ENCODE results near the gene SPDYE4. TPM values are rescaled to one million over a fixed set of nuclear protein-coding genes. Genes with fewer than 3 reads are reported as not detected.

Gene SPDYE4
- polyA plus RNA-seq, 10 donors: 0.62 TPM; not detected in 9

DNA sequence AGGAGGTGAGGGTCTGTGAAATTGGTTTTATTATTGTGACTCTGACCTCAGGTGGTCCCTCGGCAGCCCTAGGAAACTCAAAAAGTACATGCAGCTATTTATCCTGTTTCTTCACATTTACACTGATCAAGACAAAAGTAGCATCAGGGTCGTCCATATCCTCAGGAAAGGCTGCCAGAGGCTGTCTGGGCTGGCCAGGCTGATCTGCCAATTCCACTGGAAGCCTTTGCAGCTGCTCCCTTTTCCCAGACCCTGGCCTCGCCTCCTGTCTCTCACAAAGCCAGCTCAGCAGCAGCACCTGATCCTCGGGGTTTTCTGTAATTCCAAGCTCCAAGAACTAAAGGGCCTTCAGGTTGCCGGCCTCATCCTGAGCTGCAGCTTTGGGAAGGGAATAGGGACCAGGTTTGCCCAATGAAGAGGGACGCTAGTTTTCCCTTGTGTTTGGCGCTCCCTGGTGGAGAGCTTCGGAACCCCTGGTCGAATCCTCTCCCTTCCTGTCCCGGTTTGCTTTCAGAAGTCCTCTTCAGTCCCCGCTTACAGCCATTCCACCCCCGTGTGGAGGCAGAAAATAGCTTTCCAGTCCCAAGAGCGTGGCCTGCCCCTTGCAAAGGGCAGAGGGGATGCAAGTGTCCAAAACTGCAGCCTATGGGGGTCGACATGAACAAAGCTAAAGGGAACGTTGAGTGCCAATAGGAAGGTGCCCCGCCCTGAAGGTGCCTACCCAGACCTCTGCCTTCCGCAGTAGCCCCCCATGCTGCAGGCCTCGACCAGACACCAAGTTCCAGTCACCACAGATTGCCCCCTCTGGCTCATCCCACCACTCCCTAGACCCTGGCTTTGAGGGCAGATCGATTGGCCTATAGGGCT is 27.4 kb upstream of the SPDYE4 start:
- DNase-seq: peak; percentile 53 to 87 (median 80)

DNA sequence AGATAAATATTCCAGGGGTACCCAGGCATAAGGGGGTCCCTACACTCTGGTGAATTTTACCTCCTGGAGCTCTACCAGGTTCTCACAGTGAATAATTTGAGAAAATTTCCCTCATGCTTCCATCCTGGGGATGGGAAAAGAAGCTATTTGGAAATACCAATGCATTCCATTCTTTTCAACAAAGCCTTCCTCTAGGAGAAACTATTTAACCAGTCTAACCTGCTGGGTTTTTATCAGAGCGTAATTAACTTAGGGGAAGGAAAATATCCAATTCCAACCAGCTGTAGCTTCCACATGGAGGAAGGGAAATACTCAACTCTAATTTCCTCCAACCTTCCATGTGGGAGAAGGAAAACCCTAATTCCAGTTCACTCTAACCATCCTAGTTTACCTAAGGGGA is 23.8 kb upstream of the SPDYE4 start:
- no peak for DNase-seq

DNA sequence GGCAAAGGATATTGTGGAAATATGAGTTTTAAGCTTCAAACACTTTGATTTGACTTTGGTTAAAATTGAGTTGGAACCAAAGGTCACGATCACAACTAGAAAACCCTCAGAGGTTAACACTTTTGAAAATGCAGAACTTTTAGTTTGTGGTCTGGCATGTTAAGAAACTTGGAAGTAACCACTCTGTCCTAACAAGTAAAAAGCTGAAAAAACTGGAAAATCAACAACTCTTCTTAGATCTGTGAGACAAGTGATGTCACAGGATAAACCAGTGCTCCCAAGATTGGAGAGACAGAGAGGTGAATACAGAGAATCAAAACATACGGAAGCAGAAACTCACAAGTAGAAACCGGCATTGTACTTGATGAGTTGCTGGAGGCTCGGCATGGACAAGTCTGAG is 23.4 kb upstream of the SPDYE4 start:
- no peak for DNase-seq

DNA sequence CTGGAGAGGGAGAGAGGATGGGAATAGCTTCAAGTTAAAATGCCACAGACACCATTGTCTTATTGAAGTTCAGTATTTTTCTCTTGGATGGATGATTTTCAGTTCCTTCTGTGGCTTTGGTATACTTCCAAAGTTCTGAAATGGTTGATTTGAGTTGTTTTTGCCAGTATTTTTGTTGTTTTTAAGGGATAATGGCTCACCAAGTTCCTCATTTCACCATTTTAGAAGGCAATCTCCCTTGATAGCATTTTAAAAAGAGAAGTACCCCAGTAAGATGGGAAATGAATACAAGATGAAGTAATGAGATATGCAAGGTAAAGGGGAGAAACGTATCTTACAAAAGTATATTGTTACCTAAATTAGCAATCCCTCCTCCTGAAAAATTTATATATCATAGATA is 18.5 kb upstream of the SPDYE4 start:
- no peak for DNase-seq

DNA sequence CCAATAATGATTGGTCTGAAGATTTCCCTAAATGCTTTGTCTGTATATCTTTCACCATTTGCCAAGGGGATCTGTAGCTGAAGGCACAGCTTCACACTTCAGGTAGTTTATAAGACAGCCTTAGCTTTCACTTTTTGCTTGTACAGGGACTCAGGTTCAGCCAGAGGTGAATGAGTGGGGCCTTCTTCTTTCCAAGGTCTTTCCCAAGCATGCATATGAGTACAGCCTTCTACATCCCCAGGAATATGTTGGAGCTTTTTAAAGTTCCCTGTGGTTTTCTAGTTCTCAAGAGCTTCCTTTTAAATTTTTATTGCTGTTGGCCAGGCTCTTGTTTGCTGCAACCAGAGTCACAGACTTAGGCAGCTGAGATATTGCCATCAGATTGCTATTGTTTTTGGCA is 17.9 kb upstream of the SPDYE4 start:
- DNase-seq: peak in 1 of 3 donors; percentile 19

DNA sequence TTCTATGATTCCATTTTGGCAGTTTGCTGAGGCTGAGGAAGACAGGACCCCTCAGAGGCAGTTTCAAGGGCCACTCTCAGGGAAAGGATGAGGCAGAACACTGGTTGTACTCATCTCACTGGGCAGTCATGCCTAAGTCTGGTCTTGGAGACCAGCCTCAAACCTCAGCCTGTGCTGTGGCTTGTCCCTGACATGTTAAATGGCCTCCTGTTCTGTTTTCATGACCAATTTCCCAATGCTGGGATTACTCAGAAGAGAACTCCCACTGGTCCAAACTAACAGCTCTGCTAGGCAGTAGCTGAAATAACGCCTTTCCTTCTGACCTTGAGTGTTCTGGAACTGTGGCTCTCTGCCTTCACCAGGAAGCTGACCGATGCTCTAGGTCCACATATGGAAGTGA is 8.4 kb upstream of the SPDYE4 start:
- DNase-seq: no peak

DNA sequence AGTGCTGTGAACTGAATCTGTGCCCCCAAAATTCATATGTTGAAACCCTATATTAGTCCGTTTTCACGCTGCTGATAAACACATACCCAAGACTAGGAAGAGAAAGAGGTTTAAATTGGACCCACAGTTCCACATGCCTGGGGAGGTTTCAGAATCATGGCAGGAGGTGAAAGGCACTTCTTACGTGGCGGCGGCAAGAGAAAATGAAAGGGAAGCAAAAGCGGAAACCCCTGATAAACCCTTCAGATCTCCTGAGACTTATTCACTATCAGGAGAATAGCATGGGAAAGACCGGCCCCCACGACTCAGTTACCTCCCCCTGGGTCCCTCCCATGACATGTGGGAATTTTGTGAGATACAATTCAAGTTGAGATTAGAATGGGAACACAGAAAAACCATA is 3.7 kb upstream of the SPDYE4 start:
- DNase-seq: no peak

DNA sequence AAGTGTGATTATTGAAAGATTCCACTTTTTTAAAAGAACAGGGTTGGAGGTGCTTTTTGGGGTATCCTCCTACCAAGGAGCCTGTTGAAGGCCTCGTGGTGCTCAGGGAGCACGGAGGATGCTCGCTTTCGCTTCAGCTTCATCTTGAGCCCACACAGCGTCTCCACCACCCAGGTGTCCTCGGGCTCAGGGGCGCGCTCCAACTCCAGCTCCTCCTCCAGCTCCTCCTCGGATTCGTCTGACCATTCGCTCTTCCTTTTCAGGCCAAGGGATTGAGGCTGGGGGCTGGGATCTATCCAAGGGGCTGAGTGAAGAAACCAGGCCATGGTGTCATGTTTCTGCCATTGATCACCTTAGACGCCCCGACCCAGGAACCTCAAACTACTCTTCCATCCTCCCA is 1.2 kb downstream of the SPDYE4 start:
- DNase-seq: no peak

DNA sequence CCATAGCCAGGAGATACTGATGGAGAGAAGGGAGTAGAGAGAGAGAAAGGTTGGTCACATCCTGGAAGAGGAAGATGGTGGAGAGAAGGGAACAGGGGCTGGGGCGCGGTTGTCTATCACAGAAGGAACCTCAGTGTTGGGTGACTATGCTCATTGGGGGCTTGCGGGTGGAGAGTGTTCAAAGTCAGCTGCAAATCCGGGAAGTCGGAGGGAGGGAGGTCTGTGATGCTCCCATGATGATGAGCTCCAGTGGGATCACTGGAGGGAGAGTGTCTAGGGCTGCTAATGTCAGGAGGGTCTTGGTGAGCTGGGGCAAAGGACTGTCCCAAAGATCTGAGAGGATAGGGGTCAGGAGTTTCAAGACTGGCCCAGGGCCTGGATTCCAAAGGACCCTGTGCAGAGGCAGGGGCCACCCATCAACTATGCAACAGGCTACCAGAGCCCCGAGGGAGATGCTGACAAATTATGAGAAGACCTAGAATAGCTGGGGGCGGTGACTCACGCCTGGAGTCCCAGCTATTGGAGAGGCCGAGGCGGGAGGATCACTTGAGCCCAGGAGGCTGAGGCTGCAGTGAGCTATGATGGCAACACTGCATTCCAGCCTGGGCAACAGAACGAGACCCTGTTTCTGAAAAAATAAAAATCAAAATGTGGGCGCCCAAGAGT is 2.6 kb downstream of the SPDYE4 start:
- no peak for DNase-seq

DNA sequence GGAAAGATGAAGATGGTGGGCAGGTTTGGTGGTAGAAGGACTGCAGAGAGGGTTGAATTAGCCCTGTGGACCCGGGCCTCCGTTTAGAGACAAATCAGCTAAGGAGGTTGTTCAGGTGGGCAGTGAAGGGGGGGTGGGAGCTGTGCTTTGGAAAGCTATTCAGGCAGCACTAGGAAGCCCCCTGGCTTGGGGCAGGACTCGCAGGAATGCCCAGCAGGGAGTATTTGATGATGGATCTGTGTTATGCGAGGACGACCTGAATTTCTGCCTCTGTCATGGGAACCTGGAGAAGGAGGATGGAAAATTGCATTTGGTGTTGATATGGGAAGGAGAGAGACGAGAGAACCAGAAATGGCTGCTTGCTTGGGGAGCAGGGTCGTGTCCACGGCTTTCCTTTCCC is 3.5 kb downstream of the SPDYE4 start:
- DNase-seq: no peak

DNA sequence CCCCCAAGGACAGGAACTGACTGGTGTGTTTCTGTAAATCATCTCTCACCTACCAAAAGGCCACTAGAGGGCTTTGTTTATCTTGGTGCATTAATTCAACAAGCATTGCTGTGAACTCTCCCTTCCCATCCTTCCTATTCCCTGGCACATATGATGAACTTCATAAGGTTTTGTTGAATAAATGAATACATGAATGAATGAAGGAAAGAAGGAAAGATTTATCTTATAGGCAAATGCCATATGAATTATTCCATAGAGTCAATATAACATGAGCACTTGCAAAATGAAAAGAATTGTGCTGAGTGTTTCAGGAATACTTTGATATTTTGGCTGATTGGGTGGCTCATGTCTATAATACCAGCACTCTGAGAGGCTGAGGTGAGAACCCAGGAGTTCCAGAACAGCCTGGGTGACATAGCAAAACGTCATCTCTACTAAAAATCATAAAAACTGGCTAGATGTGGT is 4.3 kb downstream of the SPDYE4 start:
- DNase-seq: no peak

DNA sequence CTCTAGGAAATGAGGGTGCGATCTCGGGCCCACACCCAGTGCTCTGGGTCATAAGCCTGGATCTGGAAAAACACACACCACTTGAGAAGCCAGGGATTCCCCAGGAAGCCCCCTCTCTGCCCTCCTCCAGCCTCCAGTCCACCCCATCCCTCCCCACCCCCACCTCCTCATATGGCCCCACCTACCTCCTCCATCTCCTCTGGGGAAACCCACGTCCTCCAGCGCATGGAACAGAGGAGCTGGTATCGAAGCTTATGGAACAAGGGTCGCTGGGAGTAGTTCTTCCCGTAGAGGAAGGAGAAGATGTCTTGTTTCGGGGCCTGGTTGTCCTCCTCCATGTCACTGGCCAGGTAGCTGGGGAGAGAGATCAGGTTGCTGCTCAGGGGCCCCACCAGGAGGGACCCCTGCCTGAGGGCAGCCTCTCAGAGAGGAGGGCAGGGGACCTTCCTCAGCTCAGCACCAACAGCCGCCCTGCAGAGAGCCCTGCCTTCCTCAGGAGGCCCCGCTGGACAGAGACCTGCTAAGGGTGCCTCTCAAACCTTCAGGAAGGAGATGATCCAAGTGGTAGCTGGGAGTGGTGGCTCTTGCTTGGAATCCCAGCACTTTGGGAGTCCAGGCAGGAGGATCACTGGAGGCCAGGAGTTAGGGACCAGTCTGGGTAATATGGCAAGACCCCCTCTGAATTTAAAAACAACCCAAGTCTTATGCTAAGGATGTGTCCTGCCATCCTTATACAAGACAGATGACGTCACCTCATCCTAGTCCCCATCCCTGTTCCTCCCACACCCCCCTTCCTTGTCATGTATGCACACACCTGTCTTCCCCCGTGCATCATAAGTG is 5.0 kb downstream of the SPDYE4 start:
- no peak for DNase-seq

DNA sequence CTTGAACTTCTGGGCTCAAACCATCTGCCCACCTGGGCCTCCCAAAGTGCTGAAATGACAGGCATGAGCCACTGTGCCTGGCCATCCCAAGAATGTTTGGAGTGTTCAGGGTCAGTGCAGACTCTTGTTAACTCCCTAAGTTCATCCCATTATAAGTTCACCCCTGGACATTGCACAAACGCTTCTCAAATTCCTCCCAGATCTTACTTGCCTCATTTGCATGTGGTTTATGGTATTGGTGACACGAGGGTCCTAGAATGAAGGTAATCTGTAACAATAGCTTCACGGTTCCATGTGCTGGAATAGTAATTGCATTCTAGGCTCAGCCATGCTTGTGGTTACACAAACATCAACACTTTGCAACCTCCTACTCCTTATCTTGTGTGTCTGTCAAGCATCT is 8.7 kb downstream of the SPDYE4 start:
- no peak for DNase-seq

DNA sequence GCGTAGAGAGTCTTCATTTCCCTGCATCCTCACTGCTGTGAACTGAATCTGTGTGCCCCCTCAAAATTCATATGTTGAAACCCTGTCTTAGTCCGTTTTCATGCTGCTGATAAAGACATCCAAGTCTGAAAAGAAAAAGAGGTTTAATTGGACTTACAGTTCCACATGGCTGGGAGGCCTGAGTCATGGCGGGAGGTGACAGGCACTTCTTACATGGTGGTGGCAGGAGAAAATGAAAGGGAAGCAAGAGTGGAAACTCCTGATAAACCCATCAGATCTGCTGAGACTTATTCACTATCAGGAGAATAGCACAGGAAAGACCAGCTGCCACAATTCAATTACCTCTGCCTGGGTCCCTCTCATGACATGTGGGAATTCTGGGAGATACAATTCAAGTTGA is 10.6 kb downstream of the SPDYE4 start:
- DNase-seq: no peak

DNA sequence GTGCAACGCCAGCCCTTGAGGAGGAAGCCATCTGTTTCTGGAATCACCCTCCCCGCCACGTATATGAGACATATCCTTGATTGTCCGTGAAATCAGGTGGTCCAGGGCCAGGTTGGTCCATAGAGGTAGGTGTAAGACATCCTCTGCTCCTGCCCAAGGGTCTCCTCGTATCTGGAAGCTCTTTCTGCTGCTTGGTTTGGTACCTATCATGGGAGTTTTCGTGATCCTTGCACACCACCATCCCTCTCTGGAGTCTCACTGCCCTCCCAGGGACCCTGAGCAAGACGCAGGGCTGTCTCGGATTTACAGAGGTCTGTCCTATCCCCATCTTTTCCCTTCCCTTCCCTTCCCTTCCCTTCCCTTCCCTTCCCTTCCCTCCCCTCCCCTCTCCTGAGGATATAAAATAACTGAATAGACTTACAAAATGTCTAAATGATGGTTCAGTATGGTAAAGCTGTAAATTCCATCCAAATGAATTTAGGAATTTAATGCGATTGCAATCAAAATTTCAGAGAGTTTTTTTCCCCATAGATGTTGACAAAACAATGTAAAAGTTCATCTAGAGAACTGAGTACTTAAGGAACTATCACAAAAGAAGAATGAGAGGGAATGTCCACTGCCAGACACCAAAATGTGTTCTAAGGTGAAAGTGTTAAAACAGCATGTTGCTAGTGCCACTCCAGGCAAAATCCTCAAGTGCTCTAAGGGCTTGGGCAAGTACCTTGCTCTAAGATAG is 11.7 kb downstream of the SPDYE4 start:
- no peak for DNase-seq

DNA sequence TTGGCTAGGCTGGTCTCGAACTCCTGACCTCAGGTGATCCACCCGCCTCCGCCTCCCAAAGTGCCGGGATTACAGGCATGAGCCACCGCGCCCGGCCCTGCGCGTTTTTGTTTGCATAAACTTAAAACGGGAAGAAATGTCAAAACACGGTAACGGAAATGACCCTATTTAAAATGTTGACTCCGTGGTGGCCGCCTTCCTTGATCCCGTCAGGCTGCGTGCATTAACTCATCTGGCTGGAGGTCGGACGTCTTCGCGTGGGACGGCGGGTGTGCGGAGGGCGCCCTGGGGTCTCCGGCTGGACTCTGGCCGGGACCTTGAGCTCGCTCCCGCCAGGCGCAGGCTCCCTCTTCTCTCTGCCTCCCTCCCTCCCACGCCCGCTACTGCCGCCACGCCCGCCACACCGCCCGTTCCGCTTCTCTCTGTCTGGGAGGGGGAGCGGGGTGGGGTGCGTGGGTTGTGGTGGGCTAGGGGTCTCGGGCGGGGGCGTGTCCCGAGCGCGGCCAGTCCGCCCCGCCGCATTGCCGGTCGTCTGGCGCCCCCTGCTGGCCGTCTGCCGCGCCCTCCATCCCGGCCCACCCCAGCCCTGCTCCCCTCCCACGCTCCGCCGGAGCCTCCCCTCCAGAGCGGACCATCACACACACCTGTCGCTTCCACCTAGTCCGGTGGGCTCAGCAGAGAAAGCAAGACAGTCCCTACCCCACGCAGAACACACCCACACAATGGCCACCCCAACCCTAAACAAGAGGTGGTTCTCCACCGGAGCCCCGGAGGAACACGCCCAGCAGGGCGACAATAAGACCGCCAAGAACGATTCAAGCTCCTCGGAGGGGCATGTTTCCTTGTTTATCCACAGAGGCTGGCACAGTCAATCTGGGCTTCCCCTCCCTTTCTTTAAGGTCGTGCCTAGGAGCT is 12.5 kb downstream of the SPDYE4 start:
- peak; percentile 53 to 92 (median 83) for DNase-seq

DNA sequence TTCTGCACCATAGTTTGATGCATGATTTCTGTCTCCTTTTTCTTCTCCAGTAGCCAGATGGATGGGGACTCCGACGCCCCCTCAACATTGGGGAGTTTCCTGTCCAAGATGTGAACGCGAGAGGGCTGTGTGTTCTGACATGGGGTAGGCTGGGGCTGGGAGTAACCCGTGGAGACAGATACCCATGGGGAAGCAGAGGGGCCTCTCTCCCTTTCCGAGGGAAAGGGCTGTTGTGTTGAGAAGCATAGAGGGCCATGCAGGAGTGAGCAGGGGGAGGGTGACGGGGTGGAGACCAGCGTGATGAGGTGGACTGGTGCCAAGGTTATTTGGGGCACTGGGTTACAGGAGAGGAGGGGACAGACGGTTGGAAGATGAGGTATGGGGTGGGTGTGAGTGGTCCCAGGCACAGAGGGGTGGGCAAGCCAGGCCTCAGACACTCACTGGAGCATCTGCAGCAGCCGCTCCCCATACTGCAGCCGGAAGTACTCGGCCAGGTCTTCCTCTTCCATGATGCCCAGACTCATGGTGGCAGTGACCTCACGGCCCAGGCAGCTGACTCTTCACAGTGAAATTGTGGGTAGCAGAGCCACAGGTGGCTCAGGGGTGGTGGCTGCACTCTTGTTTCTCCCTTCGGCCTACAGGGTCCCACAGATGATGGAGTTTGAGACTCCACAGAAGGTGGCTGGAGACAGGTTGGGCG is 14.1 kb downstream of the SPDYE4 start:
- DNase-seq: no peak

DNA sequence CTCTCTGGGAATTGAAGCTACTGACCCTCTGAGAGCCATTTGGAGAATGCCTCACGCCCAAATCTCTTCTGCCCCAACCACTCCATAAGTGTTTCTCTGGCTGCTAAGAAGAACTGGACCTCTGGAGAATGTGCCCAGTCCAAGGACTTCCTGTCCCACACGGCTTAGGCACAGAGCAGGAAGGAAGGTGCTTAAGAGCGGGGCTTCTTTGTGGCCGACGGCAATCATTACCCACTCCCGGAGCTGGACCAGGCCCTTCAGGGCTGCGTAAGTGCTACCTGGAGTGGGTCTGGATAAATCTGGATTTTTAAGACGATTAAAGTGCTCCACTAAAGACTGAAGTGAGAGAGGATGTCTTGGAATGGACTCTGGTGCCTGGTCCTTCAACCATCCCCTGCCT is 15.5 kb downstream of the SPDYE4 start:
- no peak for DNase-seq

DNA sequence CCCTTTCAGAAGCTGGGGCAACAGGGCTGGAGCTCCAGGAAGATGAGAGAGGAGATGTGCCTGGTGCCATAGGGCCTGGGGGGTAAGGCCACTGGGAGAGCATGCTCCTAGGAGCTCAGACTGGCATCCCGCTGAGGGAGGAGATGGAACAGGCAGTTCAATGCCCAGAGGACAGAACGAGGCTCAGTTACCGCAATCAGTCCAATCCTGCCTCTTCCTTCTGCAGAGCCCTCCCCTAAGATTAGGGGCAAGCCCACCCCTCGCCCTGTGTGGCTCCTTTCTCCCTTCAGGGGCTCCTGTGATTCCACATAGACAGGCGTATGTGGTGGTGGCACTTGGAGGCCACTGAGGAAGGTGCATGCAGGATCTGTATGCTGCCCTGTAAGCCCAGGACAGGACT is 16.1 kb downstream of the SPDYE4 start:
- DNase-seq: no peak

DNA sequence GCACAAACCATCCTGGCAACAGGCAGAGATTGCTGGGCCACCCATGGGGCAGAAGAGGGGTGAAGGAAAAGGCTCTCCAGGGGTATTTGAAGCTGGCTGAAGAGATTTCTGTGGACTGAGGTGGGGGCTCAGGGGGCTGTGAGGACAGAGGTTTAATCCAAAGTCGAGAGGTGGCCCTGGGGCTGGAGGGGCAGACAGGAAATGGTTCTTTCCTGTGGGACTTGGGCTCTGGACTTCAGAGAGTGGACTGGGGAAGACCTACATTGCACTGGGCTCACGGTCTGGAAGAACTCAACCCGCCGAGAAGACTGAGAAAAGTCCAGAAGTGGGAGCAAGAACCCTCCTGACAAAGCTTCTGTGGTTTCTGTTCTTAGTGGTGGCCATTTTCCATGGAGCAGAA is 16.6 kb downstream of the SPDYE4 start:
- DNase-seq: no peak
